HG03039 (cell line): ENCODE measurements around the gene GNG7.

Experiments used
- ATAC-seq: cut with Tn5 transposase; IDR thresholded peaks from one replicate; pipeline ENCODE4 v1.9.1; 2021; ENCODE audit warnings: mild to moderate bottlenecking, moderate library complexity; ENCODE audit not compliant: unreplicated experiment

Gene GNG7

GRCh38 chr19:2726904-2727639, 24.6 kb upstream of the GNG7 start:
- ATAC-seq, result no peak

GRCh38 chr19:2726160-2726855, 23.8 kb upstream of the GNG7 start:
- no peak for ATAC-seq

- ATAC-seq, result no peak
Observed at GRCh38 chr19:2724148-2724557, 21.7 kb upstream of the GNG7 start.

GRCh38 chr19:2723747-2724146, 21.3 kb upstream of the GNG7 start:
- ATAC-seq, result no peak

- ATAC-seq, result no peak
Observed at GRCh38 chr19:2723345-2723715, 20.8 kb upstream of the GNG7 start.

GRCh38 chr19:2722541-2723344, 20.2 kb upstream of the GNG7 start:
- no peak for ATAC-seq

GRCh38 chr19:2721570-2722540, 19.4 kb upstream of the GNG7 start:
- no peak for ATAC-seq

- ATAC-seq, result no peak
Observed at GRCh38 chr19:2720777-2721569, 18.5 kb upstream of the GNG7 start, which contains the start of gene DIRAS1. DIRAS1 (minus strand) TSS chr19:2721372; CDS start chr19:2717806, 3,566 bp downstream.

GRCh38 chr19:2719920-2720776, 17.7 kb upstream of the GNG7 start:
- ATAC-seq, result no peak

GRCh38 chr19:2719232-2719735, 16.8 kb upstream of the GNG7 start:
- no peak for ATAC-seq

GRCh38 chr19:2717638-2718541, 15.4 kb upstream of the GNG7 start:
- no peak for ATAC-seq

GRCh38 chr19:2716722-2717637, 14.5 kb upstream of the GNG7 start:
- ATAC-seq, result no peak

GRCh38 chr19:2716275-2716650, 13.8 kb upstream of the GNG7 start:
- no peak for ATAC-seq

- no peak for ATAC-seq
Observed at GRCh38 chr19:2715470-2716274, 13.2 kb upstream of the GNG7 start.

- no peak for ATAC-seq
Observed at GRCh38 chr19:2714531-2715269, 12.2 kb upstream of the GNG7 start.
